SK-N-SH (cell line): ENCODE data around the gene SLC23A3. TPM values are rescaled to one million over a fixed set of nuclear protein-coding genes. Genes with fewer than 3 reads are reported as not detected.

Experiments used
- CTCF ChIA-PET: fragments of 300-600, 350-600 bp; formaldehyde crosslinking; extraction: SDS; loops from one replicate; lab custom pipeline; 2021; lab: Yijun Ruan, JAX
- POLR2A ChIA-PET: fragments of 350-600 bp; sonication (Branson Sonifier 250); formaldehyde crosslinking; extraction: SDS; loops from one replicate; lab custom pipeline; 2020; ENCODE audit warnings: antibody characterized with exemption, inconsistent platforms; lab: Yijun Ruan, JAX
- DNase-seq: peaks from one replicate; pipeline ENCODE4 v3.0.0; 2012
- H2AFZ ChIP-seq: fragments of 200-600 bp; sonication (generic); 2 replicates; pipeline ENCODE4 v1.8.1; 2016; ENCODE audit warnings: antibody characterized with exemption, mild to moderate bottlenecking, low read depth
- H3F3A ChIP-seq: fragments of 200-600 bp; sonication (generic); replicated peaks from 2 replicates; pipeline ENCODE3; 2016; ENCODE audit warnings: antibody characterized with exemption, mild to moderate bottlenecking; ENCODE audit not compliant: insufficient read depth
- H3K27ac ChIP-seq, 2 experiments: fragments of 200-500 bp in 1 of 2; fragments of 200-600 bp in 1 of 2; sonication (Bioruptor generic) in 1 of 2; sonication (generic), shearing (Covaris generic) in 1 of 2; 2 replicates each; pipeline versions ENCODE4 v1.5.1 to v1.6.1; 2014 to 2016; ENCODE audit warnings: low read depth in 2 of 2, inconsistent platforms in 1 of 2, low read length in 1 of 2, mild to moderate bottlenecking in 1 of 2, mixed read lengths in 1 of 2
- H3K27me3 ChIP-seq: fragments of 200-600 bp; sonication (generic), shearing (Covaris generic); 2 replicates; pipeline ENCODE4 v1.6.1; 2016; ENCODE audit warnings: mixed run types; ENCODE audit not compliant: insufficient read depth
- H3K36me3 ChIP-seq, 2 experiments: fragments of 200-500 bp in 1 of 2; fragments of 200-600 bp in 1 of 2; sonication (Bioruptor generic) in 1 of 2; sonication (generic) in 1 of 2; replicated peaks in 1 of 2; 2 replicates each; pipeline versions ENCODE3 to v1.5.1; 2014 to 2016; ENCODE audit warnings: low read length in 1 of 2, mild to moderate bottlenecking in 1 of 2; ENCODE audit not compliant: insufficient read depth in 2 of 2, control insufficient read depth in 1 of 2
- H3K4me1 ChIP-seq, 2 experiments: fragments of 200-500 bp in 1 of 2; fragments of 200-600 bp in 1 of 2; sonication (Bioruptor generic) in 1 of 2; sonication (generic), shearing (Covaris generic) in 1 of 2; 2 replicates each; pipeline versions ENCODE4 v1.5.1 to v1.6.1; 2014 to 2016; ENCODE audit warnings: low read depth in 1 of 2, low read length in 1 of 2, mixed run types in 1 of 2; ENCODE audit not compliant: insufficient read depth in 2 of 2, control insufficient read depth in 1 of 2
- H3K4me2 ChIP-seq: fragments of 200-600 bp; sonication (generic), shearing (Covaris generic); 2 replicates; pipeline ENCODE4 v1.6.1; 2017; ENCODE audit warnings: mixed run types
- H3K4me3 ChIP-seq, 2 experiments: fragments of 200-500 bp in 1 of 2; fragments of 200-600 bp in 1 of 2; sonication (Bioruptor generic) in 1 of 2; sonication (generic), shearing (Covaris generic) in 1 of 2; 2 replicates each; pipeline versions ENCODE4 v1.5.1 to v1.8.1; 2014 to 2016; ENCODE audit warnings: low read depth in 2 of 2, inconsistent platforms in 1 of 2, low read length in 1 of 2, mild to moderate bottlenecking in 1 of 2, mixed read lengths in 1 of 2, moderate library complexity in 1 of 2
- H3K79me2 ChIP-seq: fragments of 200-600 bp; sonication (generic); 2 replicates; pipeline ENCODE4 v1.8.1; 2017; ENCODE audit warnings: mild to moderate bottlenecking; ENCODE audit not compliant: insufficient read depth
- H3K9ac ChIP-seq: fragments of 200-600 bp; sonication (generic); 2 replicates; pipeline ENCODE4 v1.6.1; 2017; ENCODE audit warnings: mixed run types
- H3K9me2 ChIP-seq: fragments of 200-600 bp; sonication (generic); 2 replicates; pipeline ENCODE4 v1.6.1; 2017; ENCODE audit warnings: mixed run types
- H3K9me3 ChIP-seq: fragments of 200-600 bp; sonication (generic); 2 replicates; pipeline ENCODE4 v1.6.1; 2017; ENCODE audit warnings: mixed run types, mild to moderate bottlenecking, moderate library complexity
- H4K20me1 ChIP-seq: fragments of 200-600 bp; sonication (generic); 2 replicates; pipeline ENCODE4 v1.6.1; 2017; ENCODE audit warnings: mild to moderate bottlenecking, mixed run types; ENCODE audit not compliant: insufficient read depth
- CHD2 ChIP-seq: fragments of 150-350 bp; IDR thresholded peaks from 2 replicates; pipeline ENCODE4 v1.6.1; 2018; ENCODE audit warnings: low read length; ENCODE audit not compliant: partially characterized antibody
- EP300 ChIP-seq, 2 experiments: IDR thresholded peaks; 2 replicates each; pipeline versions ENCODE4 v1.4.0 to v1.6.1; 2012; ENCODE audit warnings: borderline replicate concordance in 1 of 2, low read depth in 1 of 2, low read length in 1 of 2
- MAX ChIP-seq: IDR thresholded peaks from 2 replicates; pipeline ENCODE4 v1.4.0; 2012; ENCODE audit warnings: low read depth
- POLR2AphosphoS5 ChIP-seq: IDR thresholded peaks from 2 replicates; pipeline ENCODE4 v1.6.1; 2012; ENCODE audit warnings: low read depth, low read length
- RCOR1 ChIP-seq: fragments of 150-350 bp; IDR thresholded peaks from 2 replicates; pipeline ENCODE4 v1.6.1; 2017; ENCODE audit warnings: antibody characterized with exemption, low read length
- REST ChIP-seq: IDR thresholded peaks from 2 replicates; pipeline ENCODE4 v1.6.1; 2012; ENCODE audit warnings: mild to moderate bottlenecking, low read depth, low read length, moderate library complexity
- RFX5 ChIP-seq: IDR thresholded peaks from 2 replicates; pipeline ENCODE4 v1.6.1; 2012; ENCODE audit warnings: mild to moderate bottlenecking, improper control_type of control experiment, low read length
- SIN3A ChIP-seq: IDR thresholded peaks from 2 replicates; pipeline ENCODE4 v1.6.1; 2012; ENCODE audit warnings: low read depth, mild to moderate bottlenecking, low read length, moderate library complexity, borderline replicate concordance
- TAF1 ChIP-seq: IDR thresholded peaks from 2 replicates; pipeline ENCODE4 v1.6.1; 2012; ENCODE audit warnings: low read depth, mild to moderate bottlenecking, low read length, moderate library complexity, borderline replicate concordance
- USF1 ChIP-seq: IDR thresholded peaks from 2 replicates; pipeline ENCODE4 v1.4.0; 2012; ENCODE audit warnings: low read depth, borderline replicate concordance
- USF2 ChIP-seq: fragments of 150-350 bp; IDR thresholded peaks from 2 replicates; pipeline ENCODE4 v1.6.1; 2017; ENCODE audit warnings: antibody characterized with exemption, low read length, low read depth, borderline replicate concordance
- ZBTB33 ChIP-seq: IDR thresholded peaks from 2 replicates; pipeline ENCODE4 v1.4.0; 2012; ENCODE audit warnings: low read depth, borderline replicate concordance
- WGBS: methylation state at CpG from one replicate; pipeline ENCODE4 v1.1.6; 2017; ENCODE audit warnings: low lambda C conversion rate; 5-methylcytosine and 5-hydroxymethylcytosine counted together
- polyA plus RNA-seq, 3 experiments: library from polyadenylated mRNA; depleted of rRNA; stranded (reverse); fragments of >200 nt; gene quantifications; 2 replicates each; pipeline ENCODE4 v1.2.3, GENCODE V29; 2012

The SLC23A3 gene
- polyA plus RNA-seq (2012; rRNA removed) = 2.1 and 3.5 TPM in 2 replicates
- 0.20 and 0.21 TPM in 2 replicates for polyA plus RNA-seq (2012; cell fraction: cytosol; rRNA removed)
- 25.9 and 27.5 TPM in 2 replicates for polyA plus RNA-seq (2012; cell fraction: nucleus; rRNA removed)

- POLR2A ChIA-PET = no interaction called here
- H3K4me2 ChIP-seq = no peak within 1 kb of the TSS
- no peak for DNase-seq
- H3K9me3 ChIP-seq = no peaks in the 10 kb centered on the region
- H3K36me3 ChIP-seq = peaks cover 11 to 32% of the 10 kb centered on the region in 2 experiments
- CTCF ChIA-PET = interaction anchor here (0.7 to 8.7 kb wide), 30 partner anchors 10 to 219 kb away, joined by 3 to 104 read pairs (median 6); partner anchors contain the start of genes ABCB6, DNPEP, GLB1L and NHEJ1
- 98% methylated on average over 10 of the region's 10 CpGs for WGBS
- H3K4me3 ChIP-seq = no peak within 1 kb of the TSS
- H3K9me2 ChIP-seq = no peaks in the 10 kb centered on the region
- no peaks in the 10 kb centered on the region; a peak in 1 of 4 replicates for H3K4me1 ChIP-seq
- peaks cover 7% of the 10 kb centered on the region for H3F3A ChIP-seq
- H4K20me1 ChIP-seq = no peaks in the 10 kb centered on the region
- H3K27me3 ChIP-seq = no peaks in the 10 kb centered on the region
- TF ChIP-seq EP300 (IDR thresholded peaks at IDR 0.05; ENCODE audit: borderline replicate concordance in 1 of 2, low read depth in 1 of 2, low read length in 1 of 2) (no peak), RFX5 (no peak)
- H2AFZ ChIP-seq = no peak within 1 kb of the TSS
- H3K9ac ChIP-seq = no peak within 1 kb of the TSS
- no peak within 1 kb of the TSS for H3K27ac ChIP-seq
- no peaks in the 10 kb centered on the region for H3K79me2 ChIP-seq
Measured at GRCh38 chr2:219169930-219170654, at the start of gene SLC23A3. Gene SLC23A3, minus strand, starts transcription at chr2:219170029. Its CDS starts 45 bp downstream, at chr2:219169984.

- peaks cover 5 to 30% of the 10 kb centered on the region in 2 experiments; a peak in 3 of 4 replicates for H3K4me1 ChIP-seq
- POLR2A ChIA-PET = interaction anchor here (0.9 to 4.0 kb wide), 10 partner anchors 11 to 76 kb away, joined by 3 to 52 read pairs (median 6); partner anchors contain the start of genes ANKZF1, ATG9A, CNPPD1 and DNAJB2
- TF ChIP-seq POLR2AphosphoS5 (peak; percentile 77), RCOR1 (0 out of 2 replicates have a peak, but pooled peaks have one; percentile 32), USF1 (peak; percentile 97), SIN3A (peak; percentile 67), TAF1 (peak; percentile 57; the same call in 1 of the 2 replicates), REST (0 out of 2 replicates have a peak, but pooled peaks have one; percentile 30), ZBTB33 (0 out of 2 replicates have a peak, but pooled peaks have one; percentile 12), CHD2 (peak; percentile 45), MAX (peak; percentile 93), USF2 (peak; percentile 87)
Measured at GRCh38 chr2:219218732-219219701, 49.2 kb upstream of the SLC23A3 start, which contains the start of gene ABCB6. Gene ABCB6, minus strand, starts transcription at chr2:219218958. Its CDS starts 285 bp downstream, at chr2:219218673.

More at GRCh38 chr2:219218732-219219701, 49.2 kb upstream of the SLC23A3 start, which contains the start of gene ABCB6:
- peak within 1 kb of the TSS; percentile 60 to 70 for H3K4me3 ChIP-seq
- no peaks in the 10 kb centered on the region for H4K20me1 ChIP-seq
- peaks cover 27% of the 10 kb centered on the region for H3F3A ChIP-seq
- H3K9me2 ChIP-seq = no peaks in the 10 kb centered on the region
- CTCF ChIA-PET = interaction anchor here (0.8 to 4.7 kb wide), 12 partner anchors 10 to 223 kb away, joined by 3 to 26 read pairs (median 4); partner anchors contain the start of genes ANKZF1, ATG9A, DNAJB2 and NHEJ1
- 53% methylated on average over 20 of the region's 71 CpGs for WGBS
- H3K27ac ChIP-seq = peak within 1 kb of the TSS; percentile 87 to 99
- H3K27me3 ChIP-seq = no peaks in the 10 kb centered on the region
- peak within 1 kb of the TSS; percentile 56; the same call in 1 of the 2 replicates for H2AFZ ChIP-seq
- DNase-seq = peak; percentile 98
- H3K4me2 ChIP-seq = peak within 1 kb of the TSS; percentile 100
- peak within 1 kb of the TSS; percentile 70 for H3K9ac ChIP-seq
- H3K79me2 ChIP-seq = no peaks in the 10 kb centered on the region
- peaks cover 21 to 52% of the 10 kb centered on the region in 2 experiments for H3K36me3 ChIP-seq
- H3K9me3 ChIP-seq = no peaks in the 10 kb centered on the region
